CD14-positive monocyte (primary cell): ENCODE results near the gene FARP2. TPM values are rescaled to one million over a fixed set of nuclear protein-coding genes. Genes with fewer than 3 reads are reported as not detected.
"Not testable (repeated sequence)": the region's sequence is repeated elsewhere in the genome, so short reads cannot be mapped to it uniquely, and the experiment has no call there.

Experiments used
- DNase-seq, 3 donors: peaks; one replicate each; pipeline ENCODE4 v3.0.0-alpha.2; 2011 to 2022
- H2AFZ ChIP-seq: 2 replicates; pipeline ENCODE4 v1.6.0; 2012; ENCODE audit warnings: mild to moderate bottlenecking, low read depth, low read length, inconsistent platforms; ENCODE audit not compliant: insufficient read depth, poor library complexity, severe bottlenecking
- H3K27ac ChIP-seq, 2 donors: 1 replicate in 1 of 2; 2 replicates in 1 of 2; pipeline ENCODE4 v1.5.1; 2012 to 2013; ENCODE audit warnings: low read length in 2 of 2, control low read depth in 1 of 2, inconsistent platforms in 1 of 2, low read depth in 1 of 2, mild to moderate bottlenecking in 1 of 2
- H3K27me3 ChIP-seq, 2 donors: one replicate each; pipeline versions ENCODE4 v1.6.0 to v1.6.1; 2011 to 2013; ENCODE audit warnings: low read length in 2 of 2; ENCODE audit not compliant: control insufficient read depth in 2 of 2, insufficient read depth in 2 of 2
- H3K36me3 ChIP-seq, 2 donors: replicated peaks in 1 of 2; 1 replicate in 1 of 2; 2 replicates in 1 of 2; pipeline versions ENCODE4 v1.5.1 to v1.6.1; 2012 to 2013; ENCODE audit warnings: low read length in 2 of 2, control low read depth in 1 of 2, inconsistent platforms in 1 of 2, mild to moderate bottlenecking in 1 of 2; ENCODE audit not compliant: insufficient read depth in 2 of 2, control insufficient read depth in 1 of 2
- H3K4me1 ChIP-seq, 2 donors: 1 replicate in 1 of 2; 2 replicates in 1 of 2; pipeline versions ENCODE4 v1.5.1 to v1.6.1; 2012 to 2013; ENCODE audit warnings: low read length in 2 of 2, control low read depth in 1 of 2, inconsistent platforms in 1 of 2, mild to moderate bottlenecking in 1 of 2, moderate library complexity in 1 of 2; ENCODE audit not compliant: insufficient read depth in 2 of 2, control insufficient read depth in 1 of 2
- H3K4me2 ChIP-seq: replicated peaks from 2 replicates; pipeline ENCODE3; 2012; ENCODE audit warnings: low read length, moderate library complexity, mild to moderate bottlenecking; ENCODE audit not compliant: poor library complexity, severe bottlenecking; ENCODE audit errors: extremely low read depth
- H3K4me3 ChIP-seq, 3 experiments: fragments of 200-600 bp in 1 of 3; sonication (generic) in 1 of 3; replicated peaks in 1 of 3; 1 replicate in 2 of 3; 2 replicates in 1 of 3; pipeline ENCODE4 v1.5.1; 2011 to 2013; ENCODE audit warnings: low read length in 3 of 3, mild to moderate bottlenecking in 3 of 3, control low read depth in 2 of 3, low read depth in 2 of 3, inconsistent platforms in 1 of 3, moderate library complexity in 1 of 3
- H3K79me2 ChIP-seq: 2 replicates; pipeline ENCODE4 v1.6.0; 2012; ENCODE audit warnings: mild to moderate bottlenecking, control low read depth, inconsistent platforms, low read length, moderate library complexity; ENCODE audit not compliant: insufficient read depth
- H3K9ac ChIP-seq: 2 replicates; pipeline ENCODE4 v1.6.0; 2017; ENCODE audit warnings: low read length, mild to moderate bottlenecking; ENCODE audit not compliant: insufficient read depth, poor library complexity, severe bottlenecking
- H3K9me3 ChIP-seq, 2 donors: replicated peaks in 1 of 2; 1 replicate in 1 of 2; 2 replicates in 1 of 2; pipeline versions ENCODE4 v1.5.1 to v1.6.1; 2012 to 2013; ENCODE audit warnings: low read length in 2 of 2, control low read depth in 1 of 2; ENCODE audit not compliant: control insufficient read depth in 1 of 2, insufficient read depth in 1 of 2
- H4K20me1 ChIP-seq: 2 replicates; pipeline ENCODE4 v1.6.0; 2012; ENCODE audit warnings: mild to moderate bottlenecking, low read length, control low read depth, moderate library complexity; ENCODE audit not compliant: insufficient read depth
- H3K27ac Mint-ChIP-seq, 7 donors: one replicate each; pipeline ENCODE4 v1.8.0; 2020; ENCODE audit warnings: mild to moderate bottlenecking in 7 of 7, mixed read lengths in 7 of 7, moderate library complexity in 6 of 7, inconsistent platforms in 2 of 7
- H3K27me3 Mint-ChIP-seq, 3 donors: one replicate each; pipeline ENCODE4 v1.8.0; 2021 to 2022; ENCODE audit warnings: low read depth in 3 of 3, mild to moderate bottlenecking in 3 of 3, mixed read lengths in 3 of 3, moderate library complexity in 3 of 3, inconsistent platforms in 1 of 3
- H3K36me3 Mint-ChIP-seq, 2 donors: one replicate each; pipeline ENCODE4 v1.8.0; 2020; ENCODE audit warnings: mixed read lengths in 2 of 2, inconsistent platforms in 1 of 2, mild to moderate bottlenecking in 1 of 2
- H3K4me1 Mint-ChIP-seq: one replicate; pipeline ENCODE4 v1.8.0; 2020; ENCODE audit warnings: mild to moderate bottlenecking, mixed read lengths
- H3K4me3 Mint-ChIP-seq, 2 donors: one replicate each; pipeline ENCODE4 v1.8.0; 2020; ENCODE audit warnings: mild to moderate bottlenecking in 2 of 2, mixed read lengths in 2 of 2, moderate library complexity in 1 of 2
- H3K9me3 Mint-ChIP-seq, 7 donors: one replicate each; pipeline ENCODE4 v1.8.0; 2020 to 2022; ENCODE audit warnings: mixed read lengths in 7 of 7, mild to moderate bottlenecking in 6 of 7, moderate library complexity in 6 of 7, inconsistent platforms in 2 of 7
- WGBS: methylation state at CpG from one replicate; pipeline ENCODE4 v1.1.5; 2013; ENCODE audit warnings: missing lambda C conversion rate; ENCODE audit not compliant: insufficient coverage; 5-methylcytosine and 5-hydroxymethylcytosine counted together
- intact Hi-C, 2 donors: fragments of 100-400 bp; cut with micrococcal nuclease; formaldehyde crosslinking; loops; one replicate each; pipeline versions ENCODE4 v1.15.0 to v1.15.1; 2023
- polyA plus RNA-seq, 3 donors: library from polyadenylated mRNA; depleted of rRNA in 1 of 3; unstranded in 2 of 3; stranded (reverse) in 1 of 3; fragments of 300-500 nt in 2 of 3; fragments of >200 nt in 1 of 3; fragmentation: Illumina TruSeq in 2 of 3; gene quantifications; 1 replicate in 2 of 3; 2 replicates in 1 of 3; pipeline ENCODE4 v1.2.3, GENCODE V29; 2012 to 2021
- TF ChIP-seq, protein P1 (sequence below): fragments of 200-600 bp; IDR thresholded peaks from one replicate; pipeline ENCODE4 v1.8.0; 2022; ENCODE audit warnings: antibody characterized with exemption, mild to moderate bottlenecking

Gene FARP2
- polyA plus RNA-seq, 3 donors, result 6.7 to 8.5 (median 7.3) TPM

DNA sequence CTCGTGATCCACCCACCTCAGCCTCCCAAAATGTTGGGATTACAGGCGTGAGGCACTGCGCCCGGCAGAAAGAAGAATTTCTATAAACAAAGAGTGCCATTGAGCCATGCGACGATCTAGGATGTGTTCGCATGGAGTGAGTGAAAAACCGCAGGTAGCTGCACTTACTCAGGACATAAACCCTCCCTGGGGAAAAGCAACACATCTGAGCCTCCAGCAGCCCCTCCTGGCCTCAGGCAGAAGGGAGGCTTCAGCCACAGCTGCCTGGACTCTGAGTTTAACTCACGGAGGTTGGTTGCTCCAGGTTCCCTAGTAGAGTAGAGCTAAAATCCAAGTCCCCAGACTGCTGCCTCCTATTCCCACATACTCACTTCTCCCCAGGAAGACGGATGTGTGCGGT, 163.6 kb downstream of the FARP2 start:
- H3K9me3 ChIP-seq, result no peaks in the 10 kb centered on the region
- H2AFZ ChIP-seq, result no peak overlapping the region
- H3K4me3 Mint-ChIP-seq, result no peak overlapping the region
- no peaks in the 10 kb centered on the region for H3K27me3 ChIP-seq
- no peak overlapping the region for H3K27ac ChIP-seq
- 86% methylated on average over 5 of the region's 11 CpGs for WGBS
- H3K27me3 Mint-ChIP-seq, result peaks cover 8 to 18% (median 16%) of the 10 kb centered on the region in 3 donors
- TF ChIP-seq, protein P1, sequence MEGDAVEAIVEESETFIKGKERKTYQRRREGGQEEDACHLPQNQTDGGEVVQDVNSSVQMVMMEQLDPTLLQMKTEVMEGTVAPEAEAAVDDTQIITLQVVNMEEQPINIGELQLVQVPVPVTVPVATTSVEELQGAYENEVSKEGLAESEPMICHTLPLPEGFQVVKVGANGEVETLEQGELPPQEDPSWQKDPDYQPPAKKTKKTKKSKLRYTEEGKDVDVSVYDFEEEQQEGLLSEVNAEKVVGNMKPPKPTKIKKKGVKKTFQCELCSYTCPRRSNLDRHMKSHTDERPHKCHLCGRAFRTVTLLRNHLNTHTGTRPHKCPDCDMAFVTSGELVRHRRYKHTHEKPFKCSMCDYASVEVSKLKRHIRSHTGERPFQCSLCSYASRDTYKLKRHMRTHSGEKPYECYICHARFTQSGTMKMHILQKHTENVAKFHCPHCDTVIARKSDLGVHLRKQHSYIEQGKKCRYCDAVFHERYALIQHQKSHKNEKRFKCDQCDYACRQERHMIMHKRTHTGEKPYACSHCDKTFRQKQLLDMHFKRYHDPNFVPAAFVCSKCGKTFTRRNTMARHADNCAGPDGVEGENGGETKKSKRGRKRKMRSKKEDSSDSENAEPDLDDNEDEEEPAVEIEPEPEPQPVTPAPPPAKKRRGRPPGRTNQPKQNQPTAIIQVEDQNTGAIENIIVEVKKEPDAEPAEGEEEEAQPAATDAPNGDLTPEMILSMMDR, result no peak
- H3K4me1 ChIP-seq, result no peaks in the 10 kb centered on the region
- no peaks in the 10 kb centered on the region for H3K79me2 ChIP-seq
- peaks cover 1% of the 10 kb centered on the region for H3K4me1 Mint-ChIP-seq
- H3K36me3 Mint-ChIP-seq, result no peaks in the 10 kb centered on the region
- no peaks in the 10 kb centered on the region for H4K20me1 ChIP-seq
- H3K4me2 ChIP-seq, result no peak overlapping the region
- no peak overlapping the region for H3K4me3 ChIP-seq
- DNase-seq, result no peak
- intact Hi-C loops, result no loop called here
- no peak overlapping the region for H3K9ac ChIP-seq
- no peaks in the 10 kb centered on the region for H3K36me3 ChIP-seq
- no peak overlapping the region for H3K27ac Mint-ChIP-seq
- H3K9me3 Mint-ChIP-seq, result peaks cover 0 to 10% (median 4%) of the 10 kb centered on the region in 7 donors

DNA sequence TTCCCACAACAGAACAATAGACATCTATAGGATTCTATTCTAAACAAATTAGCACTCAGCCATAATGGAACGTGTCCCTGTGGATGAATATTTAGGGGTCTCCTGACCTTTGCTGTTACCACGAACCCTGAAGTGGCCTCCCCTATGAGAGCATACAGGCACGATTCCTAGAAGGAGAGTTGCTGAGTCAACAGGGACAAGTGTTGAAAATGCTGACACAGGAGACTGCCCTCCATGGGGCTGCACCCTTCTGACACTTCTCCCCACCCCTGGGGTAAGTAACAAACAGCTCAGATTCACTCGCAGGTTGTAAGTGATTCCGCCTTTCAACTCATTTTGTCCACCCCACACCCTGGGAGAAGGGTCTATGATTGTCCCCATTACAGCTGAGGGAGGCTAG, 166.4 kb downstream of the FARP2 start:
- Histone ChIP-seq H3K9me3 (peaks cover 7 to 11% of the 10 kb centered on the region in 2 donors), H2AFZ (no peak overlapping the region), H3K36me3 (no peaks in the 10 kb centered on the region), H3K9ac (no peak overlapping the region), H3K4me1 (no peaks in the 10 kb centered on the region), H3K27ac (no peak overlapping the region), H3K4me2 (no peak overlapping the region), H4K20me1 (no peaks in the 10 kb centered on the region), H3K27me3 (no peaks in the 10 kb centered on the region), H3K4me3 (no peak overlapping the region), H3K79me2 (no peaks in the 10 kb centered on the region)
- Mint-ChIP-seq H3K36me3 (no peaks in the 10 kb centered on the region), H3K4me3 (no peak overlapping the region), H3K27me3 (peaks cover 7 to 23% (median 10%) of the 10 kb centered on the region in 3 donors), H3K4me1 (no peaks in the 10 kb centered on the region), H3K27ac (no peak overlapping the region), H3K9me3 (peaks cover 8 to 28% (median 22%) of the 10 kb centered on the region in 7 donors)
- DNase-seq, result no peak
- intact Hi-C loops, result no loop called here
- TF ChIP-seq, protein P1, result no peak
- 88% methylated on average over 1 of the region's 5 CpGs for WGBS

DNA sequence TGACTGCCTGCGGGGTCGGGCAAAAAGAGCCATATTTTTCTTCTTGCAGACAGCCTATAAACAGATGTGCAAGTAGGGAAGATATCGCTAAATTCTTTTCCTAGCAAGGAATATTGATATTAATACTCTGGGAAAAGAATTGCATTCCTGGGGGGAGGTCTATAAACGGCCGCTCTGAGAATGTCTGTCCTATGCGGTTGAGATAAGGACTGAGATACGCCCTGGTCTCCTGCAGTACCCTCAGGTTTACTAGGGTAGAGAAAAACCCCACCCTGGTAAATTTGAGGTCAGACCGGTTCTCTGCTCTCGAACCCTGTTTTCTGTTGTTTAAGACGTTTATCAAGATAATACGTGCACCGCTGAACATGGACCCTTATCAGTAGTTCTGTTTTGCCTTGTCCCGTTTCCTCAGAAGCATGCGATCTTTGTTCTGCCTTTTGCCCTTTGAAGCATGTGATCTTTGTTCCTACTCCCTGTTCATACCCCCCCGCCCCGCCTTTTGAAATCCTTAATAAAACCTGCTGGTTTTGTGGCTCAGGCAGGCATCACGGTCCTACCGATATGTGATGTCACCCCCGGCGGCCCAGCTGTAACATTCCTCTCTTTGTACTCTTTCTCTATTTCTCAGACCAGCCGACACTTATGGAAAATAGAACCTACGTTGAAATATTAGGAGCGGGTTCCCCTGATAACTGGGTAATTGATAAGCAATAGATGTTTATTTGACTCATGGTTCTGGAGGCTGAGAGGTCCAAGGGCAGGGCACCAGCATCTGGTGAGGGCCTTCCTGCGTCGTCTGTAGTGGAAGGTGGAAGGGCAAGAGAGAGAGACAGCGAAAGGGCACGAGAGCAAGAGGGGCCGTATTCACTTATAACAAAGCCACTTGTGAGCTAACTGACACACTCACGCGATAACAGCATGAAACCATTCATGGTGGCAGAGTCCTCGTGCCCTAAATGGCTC, 170.0 kb downstream of the FARP2 start:
- DNase-seq, H3K27ac ChIP-seq, H3K36me3 ChIP-seq, H3K9ac ChIP-seq, intact Hi-C loops, H3K4me1 Mint-ChIP-seq, H3K4me3 ChIP-seq, H3K27me3 ChIP-seq, H3K4me1 ChIP-seq, H4K20me1 ChIP-seq, H3K4me3 Mint-ChIP-seq, H2AFZ ChIP-seq, H3K27ac Mint-ChIP-seq, H3K79me2 ChIP-seq, H3K4me2 ChIP-seq, H3K36me3 Mint-ChIP-seq: not testable (repeated sequence)
- Mint-ChIP-seq H3K9me3 (peaks cover 7 to 29% (median 20%) of the 10 kb centered on the region in 7 donors), H3K27me3 (peaks cover 10 to 15% (median 13%) of the 10 kb centered on the region in 3 donors)
- peaks cover 7 to 11% of the 10 kb centered on the region in 2 donors for H3K9me3 ChIP-seq
- WGBS, result 92% methylated on average over 15 of the region's 31 CpGs
